ENCODE measurements around the gene PTAFR.

Gene PTAFR

DNA sequence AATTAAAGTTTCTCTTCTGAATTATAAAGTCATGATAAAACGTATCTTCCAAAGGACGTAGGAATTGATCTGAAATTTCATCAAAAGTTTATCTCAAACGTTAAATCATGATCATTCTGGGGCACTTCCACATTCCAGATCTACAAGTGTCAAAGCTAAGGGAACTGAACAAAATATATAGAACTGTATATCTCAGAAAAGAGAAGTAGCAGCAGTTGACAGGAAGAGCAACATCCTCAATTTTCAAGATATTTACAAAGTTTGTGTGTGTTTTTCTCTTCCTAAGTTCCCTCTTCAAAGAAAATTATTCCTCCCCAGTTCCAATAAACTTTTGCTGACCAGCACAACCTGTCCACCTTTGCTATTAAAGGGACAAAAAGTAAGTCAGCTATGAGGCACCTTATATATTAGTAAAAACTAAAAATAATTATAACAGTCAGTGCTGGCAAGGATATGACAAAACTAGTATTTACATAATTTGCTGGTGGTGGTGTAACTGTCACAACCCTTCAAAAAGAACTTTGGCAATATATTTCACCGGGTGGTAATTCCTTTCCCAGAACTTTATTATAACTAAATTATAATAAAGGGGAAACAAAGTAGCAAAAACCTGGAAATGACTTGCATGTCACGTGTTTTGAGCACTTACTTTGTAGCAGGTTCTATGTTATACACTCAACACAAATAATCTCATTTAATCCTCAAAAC is 49.6 kb downstream of the PTAFR start:
- TF ChIP-seq TAF1 (IDR thresholded peaks at IDR 0.05; ENCODE audit: borderline replicate concordance, insufficient read depth, low read length): no peak
- TF ChIP-seq SIN3A (IDR thresholded peaks at IDR 0.05; ENCODE audit: borderline replicate concordance, insufficient read depth, low read length): no peak
- TF ChIP-seq FOXP2 (optimal IDR thresholded peaks at IDR 0.05; ENCODE audit: borderline replicate concordance, extremely low read depth, extremely low read length, insufficient read depth): no peak
- TF ChIP-seq POLR2AphosphoS5 (IDR thresholded peaks at IDR 0.05; ENCODE audit: low read depth, low read length): no peak
- no peak for TF ChIP-seq REST (IDR thresholded peaks at IDR 0.05; ENCODE audit: insufficient read depth in 1 of 2, low read depth in 2 of 2, low read length in 2 of 2)

DNA sequence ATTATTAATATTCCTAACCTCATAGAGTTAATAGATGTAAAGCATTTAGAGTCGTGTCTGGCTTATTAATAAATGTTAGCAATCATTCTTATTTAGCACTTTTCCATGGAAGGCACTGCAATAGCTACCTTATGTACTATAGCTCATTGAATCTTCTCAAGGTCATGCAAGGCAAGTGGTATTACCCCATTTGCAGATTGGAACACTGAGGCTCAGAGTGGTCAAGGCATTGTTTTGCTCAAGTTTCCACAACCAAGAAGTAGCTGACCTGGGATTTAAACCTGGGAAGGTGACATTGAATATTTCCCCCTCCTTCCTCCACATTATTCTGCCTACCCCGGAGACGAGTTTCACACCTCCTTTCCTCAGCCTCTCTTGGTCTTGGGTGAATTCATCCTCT is 50.3 kb downstream of the PTAFR start:
- no peak for TF ChIP-seq SIN3A (IDR thresholded peaks at IDR 0.05; ENCODE audit: borderline replicate concordance, insufficient read depth, low read length)
- no peak for TF ChIP-seq POLR2AphosphoS5 (IDR thresholded peaks at IDR 0.05; ENCODE audit: low read depth, low read length)
- no peak for TF ChIP-seq REST (IDR thresholded peaks at IDR 0.05; ENCODE audit: insufficient read depth in 1 of 2, low read depth in 2 of 2, low read length in 2 of 2)
- no peak for TF ChIP-seq TAF1 (IDR thresholded peaks at IDR 0.05; ENCODE audit: borderline replicate concordance, insufficient read depth, low read length)
- no peak for TF ChIP-seq FOXP2 (optimal IDR thresholded peaks at IDR 0.05; ENCODE audit: borderline replicate concordance, extremely low read depth, extremely low read length, insufficient read depth)

DNA sequence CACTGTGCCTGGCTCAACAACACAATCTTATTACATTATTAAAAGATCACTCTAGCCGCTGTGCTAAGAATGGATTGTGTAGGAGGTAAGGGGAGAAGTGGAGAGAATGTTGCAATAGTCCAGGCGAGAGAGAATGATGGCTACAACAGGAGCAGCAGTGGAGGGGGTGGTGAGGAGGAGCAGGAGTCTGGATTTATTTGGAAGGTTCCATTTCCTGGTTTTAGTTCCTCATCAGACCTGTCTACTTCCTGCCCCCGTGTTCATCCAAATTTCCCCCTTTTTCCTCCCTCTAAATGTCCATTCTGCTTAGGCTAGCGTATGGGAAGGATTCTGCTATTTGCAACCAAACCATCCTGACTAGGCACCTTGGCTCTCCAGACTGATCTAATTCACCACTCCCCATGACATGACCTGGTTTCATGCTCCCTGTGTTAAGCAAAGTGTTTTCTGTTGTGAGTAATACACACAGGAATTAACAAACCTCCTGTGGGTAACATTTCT is 53.0 kb downstream of the PTAFR start:
- no peak for TF ChIP-seq FOXP2 (optimal IDR thresholded peaks at IDR 0.05; ENCODE audit: borderline replicate concordance, extremely low read depth, extremely low read length, insufficient read depth)
- TF ChIP-seq REST (IDR thresholded peaks at IDR 0.05; ENCODE audit: insufficient read depth in 1 of 2, low read depth in 2 of 2, low read length in 2 of 2): no peak
- no peak for TF ChIP-seq POLR2AphosphoS5 (IDR thresholded peaks at IDR 0.05; ENCODE audit: low read depth, low read length)
- TF ChIP-seq TAF1 (IDR thresholded peaks at IDR 0.05; ENCODE audit: borderline replicate concordance, insufficient read depth, low read length): no peak
- TF ChIP-seq SIN3A (IDR thresholded peaks at IDR 0.05; ENCODE audit: borderline replicate concordance, insufficient read depth, low read length): no peak

DNA sequence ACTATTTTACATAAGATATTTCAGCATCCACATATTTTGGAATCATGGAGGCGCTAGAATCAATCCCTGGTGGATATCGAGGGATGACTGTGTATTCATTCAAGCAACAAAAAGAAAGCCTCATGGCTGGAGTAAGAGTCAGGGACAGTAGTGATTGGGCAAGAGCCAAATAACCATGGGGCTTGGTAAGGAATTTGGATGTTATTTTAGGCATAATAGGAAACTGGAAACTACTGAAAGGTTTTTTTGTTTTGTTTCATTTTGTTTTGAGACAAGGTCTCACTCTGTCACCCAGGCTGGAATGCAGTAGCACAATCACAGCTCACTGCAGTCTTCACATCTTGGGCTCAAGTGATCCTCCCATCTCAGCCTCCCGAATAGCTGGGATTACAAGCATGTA is 54.3 kb downstream of the PTAFR start:
- TF ChIP-seq REST (IDR thresholded peaks at IDR 0.05; ENCODE audit: insufficient read depth in 1 of 2, low read depth in 2 of 2, low read length in 2 of 2): no peak
- TF ChIP-seq TAF1 (IDR thresholded peaks at IDR 0.05; ENCODE audit: borderline replicate concordance, insufficient read depth, low read length): no peak
- TF ChIP-seq FOXP2 (optimal IDR thresholded peaks at IDR 0.05; ENCODE audit: borderline replicate concordance, extremely low read depth, extremely low read length, insufficient read depth): no peak
- TF ChIP-seq SIN3A (IDR thresholded peaks at IDR 0.05; ENCODE audit: borderline replicate concordance, insufficient read depth, low read length): no peak
- no peak for TF ChIP-seq POLR2AphosphoS5 (IDR thresholded peaks at IDR 0.05; ENCODE audit: low read depth, low read length)
